K562 (cell line): ENCODE results near the gene TMEM147. TPM values are rescaled to one million over a fixed set of nuclear protein-coding genes. Genes with fewer than 3 reads are reported as not detected.

ENCODE experiments used
- CBX3 ChIP-seq, 2 experiments: IDR thresholded peaks; 1 replicate in 1 of 2; 2 replicates in 1 of 2; pipeline ENCODE4 v1.6.1; 2012; ENCODE audit warnings: inconsistent platforms in 2 of 2, low read length in 2 of 2, borderline replicate concordance in 1 of 2, control low read depth in 1 of 2
- GABPA ChIP-seq: fragments of 200-800 bp; sonication (Bioruptor generic); conservative IDR thresholded peaks from 2 replicates; pipeline ENCODE4 v1.6.1; 2016; ENCODE audit warnings: low read depth, missing genetic modification characterization, missing compliant biosample characterization
- HCFC1 ChIP-seq: IDR thresholded peaks from 2 replicates; pipeline ENCODE4 v1.6.1; 2012; ENCODE audit warnings: low read depth, low read length, improper control_type of control experiment
- L3MBTL2 ChIP-seq: fragments of 450-650 bp; IDR thresholded peaks from 2 replicates; pipeline ENCODE4 v1.6.1; 2016; ENCODE audit warnings: mild to moderate bottlenecking, moderate library complexity
- NFIC ChIP-seq: fragments of 450-650 bp; IDR thresholded peaks from 2 replicates; pipeline ENCODE4 v1.6.1; 2017; ENCODE audit warnings: mild to moderate bottlenecking, inconsistent platforms
- RFX5 ChIP-seq: IDR thresholded peaks from 2 replicates; pipeline ENCODE4 v1.6.1; 2011; ENCODE audit warnings: low read depth, mild to moderate bottlenecking, improper control_type of control experiment, low read length
- SLC30A9 ChIP-seq: fragments of 250-450 bp; sonication (Bioruptor Pico); IDR thresholded peaks from 2 replicates; pipeline ENCODE4 v1.8.0; 2022; ENCODE audit warnings: mild to moderate bottlenecking, moderate library complexity
- SP1 ChIP-seq: sonication (generic); formaldehyde crosslinking; IDR thresholded peaks from 2 replicates; pipeline ENCODE4 v1.8.1; 2022; ENCODE audit warnings: mild to moderate bottlenecking, missing genetic modification reagents
- TBP ChIP-seq: optimal IDR thresholded peaks from 2 replicates; pipeline ENCODE3; 2011; ENCODE audit warnings: low read depth, low read length, improper control_type of control experiment
- polyA plus RNA-seq, 8 experiments: library from polyadenylated mRNA; depleted of rRNA in 4 of 8; stranded (reverse) in 5 of 8; unstranded in 3 of 8; fragments of >200 nt; fragmentation: Nextera tagmentation in 2 of 8; fragmentation: Illumina TruSeq in 1 of 8; extraction: Ambion mirVana in 2 of 8; extraction: Trizol in 1 of 8; gene quantifications; 2 replicates each; pipeline versions ENCODE4 v1.2.1 to v1.2.3, GENCODE V29; 2011 to 2014; ENCODE audit warnings: inconsistent platforms in 1 of 8, missing spikeins in 1 of 8
- total RNA-seq, 7 experiments: library from RNA; depleted of rRNA in 6 of 7; stranded (reverse); fragments of >200 nt in 6 of 7; fragmentation: Illumina TruSeq in 2 of 7; extraction: Trizol in 2 of 7; gene quantifications; 2 replicates each; pipeline versions ENCODE4 v1.2.1 to v1.2.3, GENCODE V29; 2011 to 2021; ENCODE audit warnings: low replicate concordance in 1 of 7
- TF ChIP-seq, protein P1 (sequence below): fragments of 250-450 bp; sonication (Bioruptor Pico); IDR thresholded peaks from 2 replicates; pipeline ENCODE4 v1.8.0; 2021; ENCODE audit warnings: borderline replicate concordance, mild to moderate bottlenecking, moderate library complexity; ENCODE audit not compliant: poor library complexity, severe bottlenecking
- TF ChIP-seq, protein P2 (sequence below), 3 experiments: IDR thresholded peaks in 2 of 3; conservative IDR thresholded peaks in 1 of 3; 2 replicates each; pipeline ENCODE4 v1.5.1; 2011 to 2012; ENCODE audit warnings: low read length in 3 of 3, mild to moderate bottlenecking in 3 of 3, control low read depth in 2 of 3, improper control_type of control experiment in 1 of 3, inconsistent platforms in 1 of 3, low read depth in 1 of 3, mixed read lengths in 1 of 3, moderate library complexity in 1 of 3; ENCODE audit not compliant: insufficient read depth in 2 of 3
- TF ChIP-seq, protein P3 (sequence below): sonication (generic); formaldehyde crosslinking; IDR thresholded peaks from 2 replicates; pipeline ENCODE4 v1.8.1; 2023; ENCODE audit warnings: missing genetic modification reagents, mild to moderate bottlenecking, borderline replicate concordance
- TF ChIP-seq, protein P4 (sequence below): fragments of 450-650 bp; formaldehyde crosslinking; IDR thresholded peaks from 2 replicates; pipeline ENCODE4 v1.4.0; 2020; ENCODE audit warnings: mild to moderate bottlenecking, moderate library complexity
- TF ChIP-seq, protein P5 (sequence below), 2 experiments: IDR thresholded peaks; 2 replicates each; pipeline ENCODE4 v1.6.1; 2012; ENCODE audit warnings: improper control_type of control experiment in 2 of 2, low read depth in 2 of 2, low read length in 2 of 2, borderline replicate concordance in 1 of 2

The TMEM147 gene
- total and polyA plus RNA-seq, 9 of the 15 experiments (the other 6 are each of a cell fraction or from before 2014, with no cell fraction given): 73.8 to 194 (median 142) TPM

DNA sequence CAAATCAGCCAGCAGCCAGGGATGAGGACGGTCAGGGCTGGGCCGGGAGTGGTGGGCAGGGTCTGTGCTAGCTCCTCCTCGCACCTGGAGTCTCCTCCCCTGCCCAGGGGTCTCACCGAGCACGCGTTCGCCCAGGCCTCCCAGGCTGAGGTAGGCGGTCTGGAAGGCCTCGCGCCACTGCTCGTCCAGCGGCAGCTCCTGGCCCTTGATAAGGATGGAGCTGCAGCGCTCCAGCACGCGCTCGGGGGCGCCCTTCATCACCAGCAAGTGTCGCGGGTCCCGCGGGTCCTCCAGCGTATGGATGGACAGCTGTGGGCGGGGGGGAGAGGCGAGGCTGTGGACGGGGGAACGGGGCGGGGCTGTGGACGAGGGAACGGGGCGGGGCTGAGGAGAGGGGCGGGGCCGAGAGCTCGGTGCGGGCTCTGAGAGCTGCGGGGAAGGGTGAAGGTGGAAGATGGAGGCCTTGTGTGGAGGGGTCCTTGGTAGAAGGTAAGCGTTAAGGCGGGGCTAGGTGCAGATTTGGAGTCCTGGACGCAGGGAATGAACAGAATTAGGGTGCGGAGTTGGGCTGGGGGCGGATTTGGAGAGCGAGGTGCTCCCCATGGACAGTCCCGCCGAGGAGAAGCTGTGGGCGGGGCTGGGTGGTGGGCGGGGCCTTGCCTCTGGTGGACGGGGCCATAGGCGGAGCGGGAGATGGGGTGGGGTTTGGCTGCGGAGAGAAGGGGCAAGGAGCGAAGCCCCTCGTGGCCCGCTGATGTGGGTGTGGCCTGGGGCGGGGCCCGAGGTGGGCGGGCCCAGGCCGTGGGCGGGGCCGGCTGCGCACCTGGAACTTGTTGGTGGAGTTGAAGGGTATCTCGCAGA is 12.3 kb downstream of the TMEM147 start (continued):
- TF ChIP-seq, protein P1, sequence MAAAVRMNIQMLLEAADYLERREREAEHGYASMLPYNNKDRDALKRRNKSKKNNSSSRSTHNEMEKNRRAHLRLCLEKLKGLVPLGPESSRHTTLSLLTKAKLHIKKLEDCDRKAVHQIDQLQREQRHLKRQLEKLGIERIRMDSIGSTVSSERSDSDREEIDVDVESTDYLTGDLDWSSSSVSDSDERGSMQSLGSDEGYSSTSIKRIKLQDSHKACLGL (CRISPR knock-in tag): no peak
- TF ChIP-seq, protein P2, sequence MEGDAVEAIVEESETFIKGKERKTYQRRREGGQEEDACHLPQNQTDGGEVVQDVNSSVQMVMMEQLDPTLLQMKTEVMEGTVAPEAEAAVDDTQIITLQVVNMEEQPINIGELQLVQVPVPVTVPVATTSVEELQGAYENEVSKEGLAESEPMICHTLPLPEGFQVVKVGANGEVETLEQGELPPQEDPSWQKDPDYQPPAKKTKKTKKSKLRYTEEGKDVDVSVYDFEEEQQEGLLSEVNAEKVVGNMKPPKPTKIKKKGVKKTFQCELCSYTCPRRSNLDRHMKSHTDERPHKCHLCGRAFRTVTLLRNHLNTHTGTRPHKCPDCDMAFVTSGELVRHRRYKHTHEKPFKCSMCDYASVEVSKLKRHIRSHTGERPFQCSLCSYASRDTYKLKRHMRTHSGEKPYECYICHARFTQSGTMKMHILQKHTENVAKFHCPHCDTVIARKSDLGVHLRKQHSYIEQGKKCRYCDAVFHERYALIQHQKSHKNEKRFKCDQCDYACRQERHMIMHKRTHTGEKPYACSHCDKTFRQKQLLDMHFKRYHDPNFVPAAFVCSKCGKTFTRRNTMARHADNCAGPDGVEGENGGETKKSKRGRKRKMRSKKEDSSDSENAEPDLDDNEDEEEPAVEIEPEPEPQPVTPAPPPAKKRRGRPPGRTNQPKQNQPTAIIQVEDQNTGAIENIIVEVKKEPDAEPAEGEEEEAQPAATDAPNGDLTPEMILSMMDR (IDR thresholded peaks at IDR 0.05 in 2 of 3, conservative IDR thresholded peaks at IDR 0.05 in 1 of 3; ENCODE audit: insufficient read depth in 2 of 3, low read depth in 1 of 3, low read length in 3 of 3): peak; percentile 38 to 79 (median 45); a peak in 4 of 6 replicates
- TF ChIP-seq TBP (peak; percentile 12), SP1 (CRISPR knock-in tag) (peak; percentile 90), GABPA (tag) (no peak), RFX5 (no peak), L3MBTL2 (peak; percentile 92), HCFC1 (peak; percentile 48), CBX3 (IDR thresholded peaks at IDR 0.05; ENCODE audit: borderline replicate concordance in 1 of 2, low read length in 2 of 2) (peak in 1 of 2 experiments; percentile 59; a peak in 1 of 3 replicates), SLC30A9 (CRISPR knock-in tag) (no peak), NFIC (peak; percentile 29; the same call in 1 of the 2 replicates)
- TF ChIP-seq, protein P3, sequence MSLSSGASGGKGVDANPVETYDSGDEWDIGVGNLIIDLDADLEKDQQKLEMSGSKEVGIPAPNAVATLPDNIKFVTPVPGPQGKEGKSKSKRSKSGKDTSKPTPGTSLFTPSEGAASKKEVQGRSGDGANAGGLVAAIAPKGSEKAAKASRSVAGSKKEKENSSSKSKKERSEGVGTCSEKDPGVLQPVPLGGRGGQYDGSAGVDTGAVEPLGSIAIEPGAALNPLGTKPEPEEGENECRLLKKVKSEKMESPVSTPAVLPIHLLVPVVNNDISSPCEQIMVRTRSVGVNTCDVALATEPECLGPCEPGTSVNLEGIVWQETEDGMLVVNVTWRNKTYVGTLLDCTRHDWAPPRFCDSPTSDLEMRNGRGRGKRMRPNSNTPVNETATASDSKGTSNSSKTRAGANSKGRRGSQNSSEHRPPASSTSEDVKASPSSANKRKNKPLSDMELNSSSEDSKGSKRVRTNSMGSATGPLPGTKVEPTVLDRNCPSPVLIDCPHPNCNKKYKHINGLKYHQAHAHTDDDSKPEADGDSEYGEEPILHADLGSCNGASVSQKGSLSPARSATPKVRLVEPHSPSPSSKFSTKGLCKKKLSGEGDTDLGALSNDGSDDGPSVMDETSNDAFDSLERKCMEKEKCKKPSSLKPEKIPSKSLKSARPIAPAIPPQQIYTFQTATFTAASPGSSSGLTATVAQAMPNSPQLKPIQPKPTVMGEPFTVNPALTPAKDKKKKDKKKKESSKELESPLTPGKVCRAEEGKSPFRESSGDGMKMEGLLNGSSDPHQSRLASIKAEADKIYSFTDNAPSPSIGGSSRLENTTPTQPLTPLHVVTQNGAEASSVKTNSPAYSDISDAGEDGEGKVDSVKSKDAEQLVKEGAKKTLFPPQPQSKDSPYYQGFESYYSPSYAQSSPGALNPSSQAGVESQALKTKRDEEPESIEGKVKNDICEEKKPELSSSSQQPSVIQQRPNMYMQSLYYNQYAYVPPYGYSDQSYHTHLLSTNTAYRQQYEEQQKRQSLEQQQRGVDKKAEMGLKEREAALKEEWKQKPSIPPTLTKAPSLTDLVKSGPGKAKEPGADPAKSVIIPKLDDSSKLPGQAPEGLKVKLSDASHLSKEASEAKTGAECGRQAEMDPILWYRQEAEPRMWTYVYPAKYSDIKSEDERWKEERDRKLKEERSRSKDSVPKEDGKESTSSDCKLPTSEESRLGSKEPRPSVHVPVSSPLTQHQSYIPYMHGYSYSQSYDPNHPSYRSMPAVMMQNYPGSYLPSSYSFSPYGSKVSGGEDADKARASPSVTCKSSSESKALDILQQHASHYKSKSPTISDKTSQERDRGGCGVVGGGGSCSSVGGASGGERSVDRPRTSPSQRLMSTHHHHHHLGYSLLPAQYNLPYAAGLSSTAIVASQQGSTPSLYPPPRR (CRISPR knock-in tag): no peak
- TF ChIP-seq, protein P4, sequence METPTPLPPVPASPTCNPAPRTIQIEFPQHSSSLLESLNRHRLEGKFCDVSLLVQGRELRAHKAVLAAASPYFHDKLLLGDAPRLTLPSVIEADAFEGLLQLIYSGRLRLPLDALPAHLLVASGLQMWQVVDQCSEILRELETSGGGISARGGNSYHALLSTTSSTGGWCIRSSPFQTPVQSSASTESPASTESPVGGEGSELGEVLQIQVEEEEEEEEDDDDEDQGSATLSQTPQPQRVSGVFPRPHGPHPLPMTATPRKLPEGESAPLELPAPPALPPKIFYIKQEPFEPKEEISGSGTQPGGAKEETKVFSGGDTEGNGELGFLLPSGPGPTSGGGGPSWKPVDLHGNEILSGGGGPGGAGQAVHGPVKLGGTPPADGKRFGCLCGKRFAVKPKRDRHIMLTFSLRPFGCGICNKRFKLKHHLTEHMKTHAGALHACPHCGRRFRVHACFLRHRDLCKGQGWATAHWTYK (CRISPR knock-in tag): no peak
- TF ChIP-seq, protein P5, sequence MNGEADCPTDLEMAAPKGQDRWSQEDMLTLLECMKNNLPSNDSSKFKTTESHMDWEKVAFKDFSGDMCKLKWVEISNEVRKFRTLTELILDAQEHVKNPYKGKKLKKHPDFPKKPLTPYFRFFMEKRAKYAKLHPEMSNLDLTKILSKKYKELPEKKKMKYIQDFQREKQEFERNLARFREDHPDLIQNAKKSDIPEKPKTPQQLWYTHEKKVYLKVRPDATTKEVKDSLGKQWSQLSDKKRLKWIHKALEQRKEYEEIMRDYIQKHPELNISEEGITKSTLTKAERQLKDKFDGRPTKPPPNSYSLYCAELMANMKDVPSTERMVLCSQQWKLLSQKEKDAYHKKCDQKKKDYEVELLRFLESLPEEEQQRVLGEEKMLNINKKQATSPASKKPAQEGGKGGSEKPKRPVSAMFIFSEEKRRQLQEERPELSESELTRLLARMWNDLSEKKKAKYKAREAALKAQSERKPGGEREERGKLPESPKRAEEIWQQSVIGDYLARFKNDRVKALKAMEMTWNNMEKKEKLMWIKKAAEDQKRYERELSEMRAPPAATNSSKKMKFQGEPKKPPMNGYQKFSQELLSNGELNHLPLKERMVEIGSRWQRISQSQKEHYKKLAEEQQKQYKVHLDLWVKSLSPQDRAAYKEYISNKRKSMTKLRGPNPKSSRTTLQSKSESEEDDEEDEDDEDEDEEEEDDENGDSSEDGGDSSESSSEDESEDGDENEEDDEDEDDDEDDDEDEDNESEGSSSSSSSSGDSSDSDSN (IDR thresholded peaks at IDR 0.05; ENCODE audit: borderline replicate concordance in 1 of 2, low read depth in 2 of 2, low read length in 2 of 2): 0 out of 4 replicates have a peak, but pooled peaks of 1 of the 2 experiments have one; percentile 20
